ENCODE results near the gene IL4R.
"Not testable (repeated sequence)": the region's sequence is repeated elsewhere in the genome, so short reads cannot be mapped to it uniquely, and the experiment has no call there.

Gene IL4R

GRCh38 chr16:27313422-27314160 lies at the start of gene IL4R:
Gene IL4R (plus strand): TSS chr16:27313974. CDS start chr16:27340204, 26,230 bp downstream.
- Mint-ChIP-seq H3K4me3 (peak within 1 kb of the TSS; percentile 96 to 98), H3K27ac (peak within 1 kb of the TSS; percentile 96), H3K9me3 (peaks cover 4 to 5% of the 10 kb centered on the region in 2 donors), H3K4me1 (peaks cover 48 to 78% of the 10 kb centered on the region in 2 donors), H3K36me3 (peaks cover 38 to 45% of the 10 kb centered on the region in 2 donors), H3K27me3 (no peaks in the 10 kb centered on the region)
- peak; percentile 40 to 42 for ATAC-seq (replicated peaks)
- peak; percentile 88 for DNase-seq

- ATAC-seq (replicated peaks) (no peak), DNase-seq (no peak)
- Mint-ChIP-seq H3K4me1 (peaks cover 51 to 73% of the 10 kb centered on the region in 2 donors), H3K4me3 (no peak overlapping the region), H3K27me3 (no peaks in the 10 kb centered on the region), H3K36me3 (peaks cover 32 to 54% of the 10 kb centered on the region in 2 donors), H3K9me3 (peaks cover 4 to 6% of the 10 kb centered on the region in 2 donors), H3K27ac (no peak overlapping the region)
These were observed 49.6 kb upstream of the IL4R start for GRCh38 chr16:27264151-27264550.

GRCh38 chr16:27265982-27266381 lies 47.8 kb upstream of the IL4R start:
- peaks cover 34 to 47% of the 10 kb centered on the region in 2 donors for H3K36me3 Mint-ChIP-seq
- DNase-seq (no peak), ATAC-seq (replicated peaks) (no peak)
- no peak overlapping the region for H3K4me3 Mint-ChIP-seq
- H3K27ac Mint-ChIP-seq: no peak overlapping the region
- no peaks in the 10 kb centered on the region for H3K27me3 Mint-ChIP-seq
- peaks cover 4 to 6% of the 10 kb centered on the region in 2 donors for H3K9me3 Mint-ChIP-seq
- H3K4me1 Mint-ChIP-seq: peaks cover 54 to 84% of the 10 kb centered on the region in 2 donors

DNA sequence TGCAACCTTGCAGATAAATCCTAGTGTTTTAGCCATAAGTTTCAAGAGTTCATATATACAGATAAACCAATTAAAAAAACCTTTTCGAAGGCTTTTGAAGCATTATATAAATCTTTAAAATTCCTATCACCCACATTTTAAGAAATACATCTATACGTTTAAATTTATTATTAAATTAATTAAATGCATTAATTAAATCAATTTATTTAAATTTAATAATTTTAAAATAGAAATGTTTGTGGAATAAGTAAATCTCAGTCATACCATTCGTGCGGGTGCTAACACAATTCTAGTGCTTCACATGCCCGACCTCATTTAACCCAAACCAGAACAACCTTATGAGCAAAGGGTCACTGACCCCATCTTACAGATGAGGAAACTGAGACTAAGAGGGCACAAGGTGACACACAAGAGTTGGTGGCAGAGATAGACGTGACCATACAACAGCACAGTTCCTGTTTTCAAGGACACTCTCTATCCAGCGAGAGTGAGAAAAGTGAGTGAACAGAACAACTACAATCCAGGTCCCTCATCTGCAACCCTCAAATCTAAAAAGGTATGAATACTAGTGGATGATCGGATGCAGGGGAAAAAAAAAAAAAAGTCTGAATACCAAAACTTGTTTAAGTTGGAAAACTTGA lies 46.6 kb upstream of the IL4R start:
- Mint-ChIP-seq H3K36me3 (peaks cover 38 to 52% of the 10 kb centered on the region in 2 donors), H3K27ac (peak overlapping the region; percentile 98), H3K4me1 (peaks cover 57 to 85% of the 10 kb centered on the region in 2 donors), H3K9me3 (peaks cover 6 to 7% of the 10 kb centered on the region in 2 donors), H3K4me3 (peak overlapping the region; percentile 91 to 93), H3K27me3 (no peaks in the 10 kb centered on the region)
- ATAC-seq (replicated peaks) (peak; percentile 52 to 64), DNase-seq (no peak)

GRCh38 chr16:27268376-27269299 lies 45.1 kb upstream of the IL4R start, which contains the start of gene NSMCE1:
Gene NSMCE1 (minus strand): TSS chr16:27268772. CDS start chr16:27257570, 11,202 bp downstream.
- peaks cover 52 to 84% of the 10 kb centered on the region in 2 donors for H3K4me1 Mint-ChIP-seq
- peak within 1 kb of the TSS; percentile 91 to 93 for H3K4me3 Mint-ChIP-seq

GRCh38 chr16:27269300-27270150 lies 44.2 kb upstream of the IL4R start:
- DNase-seq (no peak), ATAC-seq (replicated peaks) (no peak)
- Mint-ChIP-seq H3K27ac (peak overlapping the region; percentile 98), H3K36me3 (peaks cover 27 to 36% of the 10 kb centered on the region in 2 donors), H3K9me3 (peaks cover 3 to 5% of the 10 kb centered on the region in 2 donors), H3K4me3 (peak overlapping the region; percentile 91 to 93), H3K4me1 (peaks cover 56 to 85% of the 10 kb centered on the region in 2 donors), H3K27me3 (no peaks in the 10 kb centered on the region)

More at GRCh38 chr16:27268376-27269299, 45.1 kb upstream of the IL4R start, which contains the start of gene NSMCE1:
- peak; percentile 95 for DNase-seq
- peak within 1 kb of the TSS; percentile 98 for H3K27ac Mint-ChIP-seq
- H3K36me3 Mint-ChIP-seq: peaks cover 32 to 41% of the 10 kb centered on the region in 2 donors
- peak; percentile 95 to 96 for ATAC-seq (replicated peaks)
- no peaks in the 10 kb centered on the region for H3K27me3 Mint-ChIP-seq
- H3K9me3 Mint-ChIP-seq: peaks cover 3 to 5% of the 10 kb centered on the region in 2 donors

GRCh38 chr16:27270349-27270748 lies 43.4 kb upstream of the IL4R start:
- Mint-ChIP-seq H3K27ac (peak overlapping the region; percentile 97), H3K9me3 (peaks cover 3 to 5% of the 10 kb centered on the region in 2 donors), H3K4me3 (no peak overlapping the region), H3K36me3 (peaks cover 27 to 33% of the 10 kb centered on the region in 2 donors), H3K27me3 (no peaks in the 10 kb centered on the region), H3K4me1 (peaks cover 56 to 77% of the 10 kb centered on the region in 2 donors)
- DNase-seq (no peak), ATAC-seq (replicated peaks) (no peak)

DNA sequence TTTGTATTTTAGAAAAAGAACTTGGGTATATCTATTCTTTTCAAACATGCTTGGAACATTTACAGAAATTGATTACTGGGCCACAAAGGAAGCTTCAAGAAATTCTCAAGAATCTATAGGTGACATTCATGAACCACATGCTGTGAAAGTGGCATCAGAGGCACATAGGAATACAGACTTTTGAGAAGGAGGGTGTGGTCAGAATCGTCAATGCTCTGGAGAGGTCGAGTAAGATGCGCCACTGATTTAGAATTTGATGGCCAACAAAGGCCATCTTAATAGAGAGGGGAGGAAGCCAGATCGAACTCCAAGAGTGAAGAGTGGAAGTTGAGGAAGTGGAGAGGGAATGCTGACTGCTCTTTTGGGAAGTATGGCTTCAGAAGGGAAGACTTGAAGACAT lies 41.7 kb upstream of the IL4R start:
- Mint-ChIP-seq H3K27ac (peak overlapping the region; percentile 97), H3K4me3 (peak overlapping the region; percentile 65 to 70)

DNA sequence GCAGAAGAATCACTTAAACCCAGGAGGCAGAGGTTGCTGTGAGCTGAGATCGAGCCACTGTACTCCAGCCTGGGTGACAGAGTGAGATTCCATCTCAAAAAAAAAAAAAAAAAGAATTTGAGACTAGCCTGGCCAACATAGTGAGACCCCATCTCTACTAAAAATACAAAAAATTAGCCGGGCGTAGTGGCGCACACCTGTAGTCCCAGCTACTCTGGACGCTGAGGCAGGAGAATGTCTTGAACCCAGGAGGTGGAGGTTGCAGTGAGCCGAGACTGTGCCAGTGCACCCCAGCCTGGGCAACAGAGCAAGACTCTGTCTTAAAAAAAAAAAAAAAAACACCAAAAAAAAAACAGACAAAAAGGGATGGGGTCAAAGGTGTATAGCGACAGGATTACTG lies 41.1 kb upstream of the IL4R start:
- Mint-ChIP-seq H3K27ac (peak overlapping the region; percentile 99), H3K36me3 (peaks cover 15 to 21% of the 10 kb centered on the region in 2 donors), H3K4me3 (peak overlapping the region in 1 of 2 donors; percentile 70), H3K4me1 (peaks cover 48 to 68% of the 10 kb centered on the region in 2 donors)
- H3K9me3 Mint-ChIP-seq; H3K27me3 Mint-ChIP-seq; ATAC-seq (replicated peaks); DNase-seq: not testable (repeated sequence)

More for the DNA sequence above, 41.7 kb upstream of the IL4R start:
- Mint-ChIP-seq H3K36me3 (peaks cover 19 to 26% of the 10 kb centered on the region in 2 donors), H3K9me3 (peaks cover 3 to 4% of the 10 kb centered on the region in 2 donors), H3K27me3 (no peaks in the 10 kb centered on the region), H3K4me1 (peaks cover 52 to 74% of the 10 kb centered on the region in 2 donors)
- ATAC-seq (replicated peaks): no peak
- DNase-seq: no peak

- Mint-ChIP-seq H3K4me1 (peaks cover 46 to 65% of the 10 kb centered on the region in 2 donors), H3K36me3 (peaks cover 11 to 16% of the 10 kb centered on the region in 2 donors), H3K4me3 (peak overlapping the region; percentile 34 to 53), H3K9me3 (peaks cover 3 to 4% of the 10 kb centered on the region in 2 donors), H3K27ac (peak overlapping the region; percentile 99), H3K27me3 (no peaks in the 10 kb centered on the region)
- ATAC-seq (replicated peaks) (no peak), DNase-seq (no peak)
These were observed 40.5 kb upstream of the IL4R start for GRCh38 chr16:27273330-27273669.

- Mint-ChIP-seq H3K9me3 (peaks cover 3% of the 10 kb centered on the region in 2 donors), H3K4me1 (peaks cover 42 to 61% of the 10 kb centered on the region in 2 donors), H3K4me3 (peak overlapping the region; percentile 32 to 53), H3K27me3 (no peaks in the 10 kb centered on the region), H3K27ac (peak overlapping the region; percentile 99), H3K36me3 (peaks cover 8 to 12% of the 10 kb centered on the region in 2 donors)
- peak; percentile 69 for DNase-seq
- peak; percentile 86 to 87 for ATAC-seq (replicated peaks)
These were observed 39.9 kb upstream of the IL4R start for GRCh38 chr16:27273670-27274423.

GRCh38 chr16:27274424-27274874 lies 39.3 kb upstream of the IL4R start:
- not testable (repeated sequence) for ATAC-seq (replicated peaks); H3K27me3 Mint-ChIP-seq; DNase-seq; H3K9me3 Mint-ChIP-seq
- peaks cover 37 to 55% of the 10 kb centered on the region in 2 donors for H3K4me1 Mint-ChIP-seq
- peak overlapping the region; percentile 16 to 32 for H3K4me3 Mint-ChIP-seq
- H3K36me3 Mint-ChIP-seq: peaks cover 8 to 12% of the 10 kb centered on the region in 2 donors
- H3K27ac Mint-ChIP-seq: peak overlapping the region; percentile 99
